Skeletal muscle tissue (tissue), 4 donors: ENCODE results near the gene TSSC4. TPM values are rescaled to one million over a fixed set of nuclear protein-coding genes. Genes with fewer than 3 reads are reported as not detected.

Experiments
- H3K27ac ChIP-seq: one replicate; pipeline ENCODE4 v1.7.0; 2013; ENCODE audit warnings: mild to moderate bottlenecking, low read depth, low read length, inconsistent platforms
- H3K27me3 ChIP-seq, 3 donors: one replicate each; pipeline ENCODE4 v1.7.0; 2013; ENCODE audit warnings: low read length in 3 of 3; ENCODE audit not compliant: control insufficient read depth in 3 of 3, insufficient read depth in 3 of 3
- H3K36me3 ChIP-seq, 3 donors: one replicate each; pipeline ENCODE4 v1.7.0; 2013; ENCODE audit warnings: low read length in 3 of 3; ENCODE audit not compliant: control insufficient read depth in 3 of 3, insufficient read depth in 3 of 3
- H3K4me1 ChIP-seq, 3 donors: one replicate each; pipeline ENCODE4 v1.7.0; 2013; ENCODE audit warnings: low read length in 3 of 3, mild to moderate bottlenecking in 3 of 3; ENCODE audit not compliant: control insufficient read depth in 3 of 3, insufficient read depth in 3 of 3
- H3K4me3 ChIP-seq, 3 donors: one replicate each; pipeline ENCODE4 v1.7.0; 2013; ENCODE audit warnings: low read length in 3 of 3
- H3K9ac ChIP-seq, 3 donors: one replicate each; pipeline ENCODE4 v1.7.0; 2013; ENCODE audit warnings: low read length in 3 of 3, mild to moderate bottlenecking in 3 of 3, moderate library complexity in 2 of 3, low read depth in 1 of 3
- H3K9me3 ChIP-seq, 3 donors: one replicate each; pipeline ENCODE4 v1.7.0; 2013; ENCODE audit warnings: low read length in 3 of 3; ENCODE audit not compliant: control insufficient read depth in 3 of 3
- total RNA-seq: library from RNA; depleted of rRNA; stranded (reverse); fragments of >200 nt; gene quantifications from one replicate; pipeline ENCODE4 v1.2.3, GENCODE V29; 2014
- donor health status: Osteomylitis.

The TSSC4 gene
- total RNA-seq, 1 donor from 2014 or later: 23.5 TPM

GRCh38 chr11:2393111-2393868 lies 7.3 kb upstream of the TSSC4 start:
- H3K9ac ChIP-seq: peak overlapping the region in 1 of 3 donors; percentile 3
- no peaks in the 10 kb centered on the region for H3K9me3 ChIP-seq
- peaks cover 23 to 34% (median 25%) of the 10 kb centered on the region in 3 donors for H3K36me3 ChIP-seq
- no peak overlapping the region for H3K4me3 ChIP-seq
- H3K27ac ChIP-seq: no peak overlapping the region
- H3K27me3 ChIP-seq: no peaks in the 10 kb centered on the region
- H3K4me1 ChIP-seq: peaks cover 25 to 33% (median 28%) of the 10 kb centered on the region in 3 donors

GRCh38 chr11:2393941-2394817 lies 6.4 kb upstream of the TSSC4 start:
- peaks cover 25 to 33% (median 26%) of the 10 kb centered on the region in 3 donors for H3K4me1 ChIP-seq
- H3K36me3 ChIP-seq: peaks cover 25 to 35% (median 25%) of the 10 kb centered on the region in 3 donors

DNA sequence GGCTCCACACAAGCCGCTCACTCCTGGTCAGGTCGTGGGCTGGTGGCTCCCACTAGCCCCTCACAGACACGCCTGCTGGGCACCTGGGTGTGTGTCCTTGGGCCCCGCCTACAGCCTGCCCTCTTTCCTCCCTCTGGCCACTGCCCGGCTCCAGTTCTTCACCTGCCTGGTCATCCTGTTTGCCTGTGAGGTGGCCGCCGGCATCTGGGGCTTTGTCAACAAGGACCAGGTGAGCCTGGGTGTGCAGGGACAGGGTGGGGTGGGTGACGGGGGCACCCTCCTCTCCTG lies 5.8 kb upstream of the TSSC4 start:
- peaks cover 25 to 35% (median 25%) of the 10 kb centered on the region in 3 donors for H3K36me3 ChIP-seq
- peaks cover 25 to 33% (median 26%) of the 10 kb centered on the region in 3 donors for H3K4me1 ChIP-seq
- H3K9me3 ChIP-seq: no peaks in the 10 kb centered on the region
- no peaks in the 10 kb centered on the region for H3K27me3 ChIP-seq
- H3K4me3 ChIP-seq: no peak overlapping the region
- no peak overlapping the region for H3K27ac ChIP-seq
- no peak overlapping the region for H3K9ac ChIP-seq

More at GRCh38 chr11:2393941-2394817, 6.4 kb upstream of the TSSC4 start:
- no peak overlapping the region for H3K27ac ChIP-seq
- no peak overlapping the region for H3K4me3 ChIP-seq
- H3K27me3 ChIP-seq: no peaks in the 10 kb centered on the region
- H3K9ac ChIP-seq: no peak overlapping the region
- H3K9me3 ChIP-seq: no peaks in the 10 kb centered on the region

DNA sequence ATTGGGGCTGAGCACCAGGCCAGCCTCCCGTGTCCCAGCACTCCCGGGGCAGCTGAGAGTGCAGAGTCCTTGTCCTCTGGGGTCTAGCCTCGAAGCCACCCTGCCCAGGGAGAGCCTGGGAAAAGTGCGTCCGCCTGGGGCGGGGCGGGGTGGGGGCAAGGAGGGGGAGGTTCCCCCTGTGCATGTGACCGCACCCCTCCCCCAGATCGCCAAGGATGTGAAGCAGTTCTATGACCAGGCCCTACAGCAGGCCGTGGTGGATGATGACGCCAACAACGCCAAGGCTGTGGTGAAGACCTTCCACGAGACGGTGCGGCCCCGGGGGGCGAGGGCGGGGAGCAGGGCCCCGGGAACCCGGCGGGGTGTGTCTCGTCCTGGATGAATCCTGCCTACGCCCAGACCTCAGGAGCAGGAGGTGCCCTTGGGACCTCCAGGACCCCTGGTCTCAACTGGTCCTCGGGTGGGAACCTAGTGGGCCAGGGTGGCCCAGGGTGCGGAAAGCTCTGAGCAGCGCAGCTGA lies 5.3 kb upstream of the TSSC4 start:
- Histone ChIP-seq H3K9ac (no peak overlapping the region), H3K4me3 (no peak overlapping the region), H3K27ac (no peak overlapping the region), H3K4me1 (peaks cover 21 to 31% (median 22%) of the 10 kb centered on the region in 3 donors), H3K9me3 (no peaks in the 10 kb centered on the region), H3K27me3 (no peaks in the 10 kb centered on the region), H3K36me3 (peaks cover 25 to 33% (median 25%) of the 10 kb centered on the region in 3 donors)

- no peak overlapping the region for H3K27ac ChIP-seq
- peaks cover 25 to 33% (median 25%) of the 10 kb centered on the region in 3 donors for H3K36me3 ChIP-seq
- H3K27me3 ChIP-seq: no peaks in the 10 kb centered on the region
- H3K9ac ChIP-seq: no peak overlapping the region
- no peak overlapping the region for H3K4me3 ChIP-seq
- H3K4me1 ChIP-seq: peaks cover 16 to 25% (median 17%) of the 10 kb centered on the region in 3 donors
- H3K9me3 ChIP-seq: no peaks in the 10 kb centered on the region
Measured at GRCh38 chr11:2395856-2396255, 4.7 kb upstream of the TSSC4 start.

GRCh38 chr11:2396471-2396870 lies 4.1 kb upstream of the TSSC4 start:
- Histone ChIP-seq H3K27ac (no peak overlapping the region), H3K4me1 (peaks cover 17 to 23% (median 20%) of the 10 kb centered on the region in 3 donors), H3K36me3 (peaks cover 25 to 29% (median 25%) of the 10 kb centered on the region in 3 donors)

DNA sequence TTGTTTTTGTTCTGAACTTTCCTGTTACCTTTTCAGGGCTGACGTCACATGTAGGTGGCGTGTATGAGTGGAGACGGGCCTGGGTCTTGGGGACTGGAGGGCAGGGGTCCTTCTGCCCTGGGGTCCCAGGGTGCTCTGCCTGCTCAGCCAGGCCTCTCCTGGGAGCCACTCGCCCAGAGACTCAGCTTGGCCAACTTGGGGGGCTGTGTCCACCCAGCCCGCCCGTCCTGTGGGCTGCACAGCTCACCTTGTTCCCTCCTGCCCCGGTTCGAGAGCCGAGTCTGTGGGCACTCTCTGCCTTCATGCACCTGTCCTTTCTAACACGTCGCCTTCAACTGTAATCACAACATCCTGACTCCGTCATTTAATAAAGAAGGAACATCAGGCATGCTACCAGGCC lies 3.5 kb upstream of the TSSC4 start:
- peaks cover 24 to 25% (median 25%) of the 10 kb centered on the region in 3 donors for H3K36me3 ChIP-seq

More at GRCh38 chr11:2396471-2396870, 4.1 kb upstream of the TSSC4 start:
- Histone ChIP-seq H3K4me3 (no peak overlapping the region), H3K9me3 (no peaks in the 10 kb centered on the region), H3K27me3 (no peaks in the 10 kb centered on the region), H3K9ac (no peak overlapping the region)

GRCh38 chr11:2398664-2399355 lies 1.7 kb upstream of the TSSC4 start:
- Histone ChIP-seq H3K9me3 (no peaks in the 10 kb centered on the region), H3K4me1 (peaks cover 27 to 35% (median 30%) of the 10 kb centered on the region in 3 donors), H3K9ac (peak overlapping the region; percentile 97 to 100 (median 100)), H3K27ac (peak overlapping the region; percentile 99), H3K27me3 (no peaks in the 10 kb centered on the region), H3K4me3 (peak overlapping the region; percentile 83 to 96 (median 92)), H3K36me3 (peaks cover 35 to 40% (median 35%) of the 10 kb centered on the region in 3 donors)

More for the DNA sequence above, 3.5 kb upstream of the TSSC4 start:
- H3K9me3 ChIP-seq: no peaks in the 10 kb centered on the region
- H3K9ac ChIP-seq: peak overlapping the region in 1 of 3 donors; percentile 8
- no peaks in the 10 kb centered on the region for H3K27me3 ChIP-seq
- H3K4me3 ChIP-seq: no peak overlapping the region
- H3K4me1 ChIP-seq: peaks cover 22 to 28% (median 25%) of the 10 kb centered on the region in 3 donors
- no peak overlapping the region for H3K27ac ChIP-seq

DNA sequence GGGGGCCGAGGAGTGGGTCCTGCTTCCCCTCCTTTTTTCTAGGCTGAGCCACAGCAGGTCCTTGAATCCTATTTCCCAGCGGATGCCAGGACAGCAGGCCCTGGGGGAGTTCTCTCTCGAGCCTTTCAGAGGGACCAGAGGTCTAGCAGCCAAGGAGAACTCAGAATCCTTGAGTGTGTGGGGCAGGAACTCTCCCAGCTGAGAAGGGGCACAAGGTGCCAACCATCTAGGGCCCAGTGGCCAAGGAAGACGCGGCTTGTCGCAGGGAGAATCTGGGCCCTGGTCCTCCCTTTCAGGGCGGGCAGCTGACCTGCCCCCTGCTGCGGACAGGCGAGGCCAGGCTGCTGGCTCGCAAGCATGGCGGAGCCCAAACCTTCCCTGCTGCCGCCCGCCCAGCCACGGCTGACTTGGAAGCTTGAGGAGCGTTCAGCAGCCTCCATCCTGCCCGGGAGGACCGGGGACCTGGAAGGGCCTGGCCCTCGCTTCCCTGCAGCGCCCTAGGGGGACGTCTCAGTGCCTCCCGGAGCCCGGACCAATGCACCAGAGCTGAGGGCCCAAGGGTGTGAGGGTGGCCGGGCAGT lies 972 bp upstream of the TSSC4 start:
- H3K9me3 ChIP-seq: no peaks in the 10 kb centered on the region
- H3K4me3 ChIP-seq: peak overlapping the region; percentile 83 to 96 (median 92)
- peaks cover 27 to 35% (median 30%) of the 10 kb centered on the region in 3 donors for H3K4me1 ChIP-seq
- no peaks in the 10 kb centered on the region for H3K27me3 ChIP-seq
- H3K27ac ChIP-seq: peak overlapping the region; percentile 99
- peaks cover 34 to 40% (median 35%) of the 10 kb centered on the region in 3 donors for H3K36me3 ChIP-seq
- H3K9ac ChIP-seq: peak overlapping the region; percentile 97 to 100 (median 100)
